A204.1 (cell line): ENCODE data around the gene MAD2L2.

ENCODE experiments used
- FAIRE-seq: peaks from 2 replicates; lab custom pipeline; 2012; peaks lifted over from hg19 to GRCh38; lab: Jason Lieb, UNC

MAD2L2 gene

DNA sequence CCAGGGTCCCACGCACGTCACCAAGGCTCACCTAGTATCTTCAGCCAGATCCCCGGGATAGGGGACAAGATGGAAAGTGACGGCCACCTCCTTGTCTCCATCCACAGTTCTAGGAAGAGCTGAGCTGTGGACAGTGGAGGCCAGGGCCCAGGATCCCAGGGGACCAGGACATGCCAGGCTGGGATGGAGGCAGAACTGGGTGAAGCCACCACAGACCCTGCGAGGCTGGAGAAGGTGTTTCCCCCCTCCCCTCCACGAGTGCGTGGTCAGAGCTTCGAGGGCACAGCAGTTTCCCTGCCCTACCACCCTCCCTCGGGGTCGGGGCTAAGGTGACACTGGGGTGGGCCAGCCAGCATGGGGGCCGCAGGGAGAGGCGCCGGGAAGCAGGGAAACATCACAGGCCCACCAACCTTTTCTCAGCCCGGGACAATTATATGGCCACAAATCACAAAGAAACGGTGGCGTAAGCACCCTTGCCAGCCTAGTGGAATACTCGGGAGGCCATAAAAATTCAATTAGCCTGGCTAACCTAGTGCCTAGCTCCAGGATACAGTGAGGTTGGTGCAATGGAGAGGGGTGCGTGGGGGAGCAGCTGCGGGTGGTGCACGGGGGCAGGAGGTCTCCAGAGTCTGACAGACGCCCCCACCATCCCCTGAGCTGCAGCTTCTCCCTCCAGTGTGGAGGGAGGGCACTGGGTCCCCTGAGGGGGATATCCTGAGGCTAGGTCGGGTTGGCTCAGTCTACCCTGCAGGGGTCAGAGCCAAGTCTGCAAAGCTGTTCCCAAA, 23.9 kb upstream of the MAD2L2 start:
- no peak for FAIRE-seq

DNA sequence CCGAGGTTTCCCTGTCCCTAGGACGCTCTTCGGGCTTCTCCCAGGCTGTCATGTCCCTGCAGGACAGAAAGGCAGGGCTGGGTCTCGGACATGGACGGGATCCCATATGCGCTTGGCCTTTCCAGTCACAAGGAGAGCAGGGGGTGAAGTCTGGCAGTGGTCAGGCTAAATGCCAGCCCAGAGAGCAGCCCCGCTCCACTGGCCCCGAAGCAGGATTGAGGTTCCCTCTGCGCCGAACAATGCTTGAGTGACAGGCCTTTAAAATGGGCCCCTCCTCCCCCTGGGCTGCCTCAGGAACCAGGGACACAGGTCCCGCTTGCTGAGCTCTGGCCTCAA, 23.2 kb upstream of the MAD2L2 start:
- no peak for FAIRE-seq

DNA sequence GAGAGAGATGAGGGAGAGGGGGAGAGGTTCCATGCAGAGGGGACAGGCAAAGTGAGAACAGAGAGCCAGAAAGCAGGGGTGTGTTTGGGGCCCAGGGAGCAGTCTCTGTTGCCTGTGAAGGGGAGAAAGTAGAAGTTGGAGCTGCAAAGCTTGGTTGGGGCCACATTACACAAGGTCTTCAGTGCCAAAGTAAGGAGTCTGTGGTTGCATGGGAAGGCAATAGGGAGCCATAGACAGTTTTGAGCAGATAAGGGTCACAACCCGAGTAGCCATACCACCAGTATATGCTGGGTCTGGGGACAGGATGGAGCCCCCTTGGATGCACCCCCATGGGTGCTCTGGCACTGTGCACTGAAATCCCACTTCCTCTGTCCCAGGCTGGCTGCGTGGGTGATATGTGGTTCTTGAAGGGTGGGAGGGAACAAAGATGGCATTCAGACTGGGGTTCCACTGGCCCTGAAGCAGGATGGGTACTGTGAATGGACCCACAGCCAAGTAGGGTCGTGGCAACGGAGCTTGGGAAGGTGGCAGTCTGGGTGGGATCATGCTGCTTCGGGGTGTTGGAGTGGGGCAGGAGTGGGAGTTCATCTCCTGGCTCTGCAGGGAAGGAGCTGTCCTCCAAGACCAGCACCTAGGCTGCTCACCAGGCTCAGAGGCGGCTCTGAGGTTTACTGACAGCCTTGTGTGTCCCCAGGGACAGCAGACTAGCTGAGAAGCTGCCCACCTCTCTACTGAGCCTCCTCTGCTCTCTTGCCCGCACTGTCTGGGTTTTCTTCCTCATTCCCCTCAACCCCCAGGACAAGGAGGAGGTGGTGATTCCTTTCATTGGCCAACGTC, 22.6 kb upstream of the MAD2L2 start:
- FAIRE-seq: no peak

DNA sequence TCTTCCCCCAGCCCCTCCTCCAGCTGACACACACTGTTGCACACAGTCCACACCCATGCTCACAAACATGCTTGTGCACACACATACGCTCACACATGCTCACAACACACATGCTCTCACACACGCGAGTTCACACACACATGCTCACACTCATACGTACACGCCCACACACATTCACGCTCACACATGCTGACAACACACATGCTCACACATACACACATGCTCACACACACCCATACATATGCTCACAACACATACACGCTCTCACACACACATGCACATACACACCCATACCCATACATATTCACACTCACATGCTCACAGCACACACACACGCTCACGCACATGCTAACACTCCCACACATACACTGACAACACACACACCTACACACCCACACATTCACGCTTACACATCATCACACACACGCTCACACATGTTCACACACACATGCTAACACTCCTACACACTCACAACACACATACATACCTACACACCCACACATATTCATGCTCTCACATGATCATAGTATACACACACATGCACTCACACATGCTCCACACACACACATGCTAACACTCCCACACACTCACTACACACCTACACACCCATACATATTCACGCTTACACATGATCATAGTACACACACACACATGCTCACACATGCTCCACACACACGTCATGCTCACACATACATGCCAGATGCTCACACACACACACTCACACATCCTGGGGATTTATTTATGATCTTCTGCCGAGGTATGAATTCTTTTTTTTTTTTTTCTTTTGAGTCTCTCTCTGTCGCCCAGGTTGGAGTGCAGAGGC, 21.2 kb upstream of the MAD2L2 start:
- FAIRE-seq: no peak

DNA sequence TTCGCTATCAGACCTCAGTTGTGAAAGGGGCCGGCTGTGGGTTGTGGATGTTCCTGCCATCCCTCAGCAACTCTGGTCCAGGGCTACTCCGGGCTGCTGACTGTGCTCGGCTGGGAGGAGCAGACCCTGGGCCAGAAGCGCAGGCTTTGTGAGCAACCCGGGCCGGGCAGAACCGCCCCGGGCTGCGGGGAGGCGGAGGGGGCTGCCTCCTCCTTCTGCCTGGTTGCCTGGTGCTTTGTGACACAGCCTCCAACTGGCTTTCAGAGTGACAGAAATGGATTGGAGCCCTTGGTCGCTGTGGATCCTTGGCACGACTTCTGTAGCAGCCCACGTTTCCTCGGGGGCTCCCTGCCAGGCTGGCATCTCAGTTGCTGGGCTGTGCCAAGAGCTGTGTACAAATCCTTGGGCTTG, 20.6 kb upstream of the MAD2L2 start:
- FAIRE-seq: no peak

DNA sequence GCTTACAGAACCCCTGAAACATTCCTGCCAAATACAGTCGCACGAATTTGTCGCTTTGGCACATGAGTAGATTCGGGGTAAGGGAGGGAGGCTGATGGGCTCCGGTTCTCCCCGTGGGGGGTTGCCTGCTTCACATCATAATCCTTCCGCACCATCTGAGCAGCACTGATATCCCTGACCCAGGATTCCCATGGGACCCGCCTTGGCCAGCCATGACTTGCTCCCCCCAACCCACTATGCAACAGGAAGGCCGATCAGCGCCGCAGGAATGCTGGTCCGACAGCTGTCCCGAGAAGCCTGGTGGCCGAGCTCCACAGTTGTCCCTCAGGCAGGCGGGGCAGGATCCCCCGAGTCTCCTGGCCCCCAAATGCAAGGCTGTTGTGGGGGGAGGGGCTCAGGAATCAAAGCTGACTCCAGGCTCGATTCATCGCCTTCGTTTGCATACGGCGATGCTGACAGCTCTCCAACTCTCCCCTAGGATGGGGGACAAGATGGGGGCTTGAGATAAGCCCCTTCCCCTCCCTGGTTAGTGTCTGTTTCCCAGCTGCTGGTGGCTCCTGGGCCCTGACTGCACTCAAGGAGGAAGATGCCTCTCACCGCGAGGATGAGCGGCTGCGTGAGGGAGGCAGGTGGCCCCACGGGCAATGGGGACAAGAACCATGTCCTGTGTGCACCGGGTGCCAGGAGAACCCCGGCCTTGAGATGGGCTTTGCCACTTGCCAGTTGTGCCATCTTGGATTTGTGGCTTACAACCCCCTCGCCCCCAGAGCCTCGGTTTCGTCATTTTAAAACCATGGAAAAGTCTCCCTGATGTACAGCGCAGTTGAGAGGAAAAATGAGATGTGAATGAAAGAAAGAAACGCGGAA, 19.9 kb upstream of the MAD2L2 start:
- no peak for FAIRE-seq

DNA sequence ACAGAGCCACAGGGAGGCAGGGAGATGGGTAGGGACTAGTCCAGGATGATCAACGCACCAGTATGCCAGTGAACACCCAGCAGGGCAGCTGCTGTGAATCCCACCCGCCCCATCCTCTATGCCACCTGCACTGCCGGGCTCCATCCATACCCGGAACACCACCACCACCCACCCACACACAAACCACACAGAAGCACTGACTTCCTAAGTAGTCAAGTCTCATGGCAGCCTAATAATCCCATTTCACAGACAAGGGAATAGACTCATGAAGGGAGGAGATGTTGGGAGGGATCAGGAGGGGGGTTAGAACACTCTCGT, 16.9 kb upstream of the MAD2L2 start:
- no peak for FAIRE-seq

DNA sequence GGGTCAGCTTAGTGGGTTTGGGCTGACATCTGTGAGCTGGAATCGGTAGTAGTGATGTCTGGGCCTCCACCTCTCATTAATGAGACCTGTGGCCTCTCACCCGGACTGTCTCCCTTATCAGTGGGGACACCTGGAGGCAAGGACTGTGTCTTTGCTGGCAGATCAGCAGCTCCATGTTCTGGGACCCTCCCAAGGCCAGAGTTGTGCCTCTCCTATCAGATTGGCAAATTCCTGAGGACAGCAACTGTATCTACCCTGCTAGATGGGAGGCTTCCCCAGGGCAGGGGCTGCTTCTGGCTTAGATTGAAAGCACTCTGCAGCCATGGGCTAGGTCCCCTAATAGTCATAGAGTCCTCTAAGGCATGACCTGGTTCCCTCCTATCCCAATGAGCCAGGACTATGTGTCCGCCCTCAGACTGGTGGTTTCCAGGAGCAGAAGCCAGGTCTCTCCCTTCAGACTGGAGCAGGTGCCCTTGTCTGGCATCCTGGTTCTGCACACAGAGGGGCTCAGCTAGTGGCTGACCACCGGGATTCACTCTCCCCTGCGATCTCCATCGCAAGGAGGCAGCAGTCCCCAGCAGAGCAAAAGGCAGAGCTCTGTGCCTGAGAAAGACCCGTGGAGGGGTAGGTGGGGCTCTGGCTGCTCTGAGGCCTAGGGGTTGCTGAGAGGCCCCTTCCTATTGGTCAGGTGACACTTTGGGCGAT, 16.4 kb upstream of the MAD2L2 start:
- no peak for FAIRE-seq

DNA sequence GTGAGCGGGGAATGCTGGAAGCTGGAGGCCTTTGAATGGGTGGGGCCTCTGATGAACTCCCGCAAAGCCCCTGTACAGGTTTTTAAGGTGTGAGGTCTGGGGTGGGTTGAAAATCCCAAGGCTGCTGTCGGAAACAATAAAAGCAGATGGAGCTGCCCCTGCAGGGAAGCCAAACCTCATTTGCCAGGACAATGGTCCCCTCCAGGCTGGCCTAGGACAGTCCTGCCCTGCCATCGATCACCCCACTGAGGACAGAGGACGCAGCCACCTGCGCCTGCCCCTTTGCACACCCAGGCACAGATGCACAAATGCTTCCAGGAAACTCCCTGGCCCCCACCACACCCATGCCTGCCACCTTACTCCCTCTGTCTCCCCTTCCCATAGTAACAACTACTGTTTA, 14.9 kb upstream of the MAD2L2 start:
- no peak for FAIRE-seq

DNA sequence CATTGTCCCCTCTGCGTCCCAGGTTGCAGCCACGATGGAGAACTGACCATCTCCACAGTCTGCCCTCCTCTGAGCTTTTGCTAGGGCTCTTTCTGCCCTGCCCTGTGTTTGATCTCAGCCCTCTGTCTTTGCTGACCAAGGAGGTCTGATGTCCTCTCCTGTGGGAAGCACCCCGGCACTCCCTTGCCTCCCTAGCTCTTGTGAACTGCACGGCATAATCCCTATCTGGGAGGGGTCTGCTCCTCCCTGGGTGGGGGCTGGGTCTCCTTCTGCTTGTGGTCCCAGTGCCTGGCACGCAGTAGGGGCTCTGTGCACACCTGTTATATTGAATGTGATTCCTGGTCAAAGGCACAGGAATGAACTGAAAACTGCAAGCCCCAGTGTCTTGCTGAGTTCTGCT, 13.0 kb upstream of the MAD2L2 start:
- FAIRE-seq: no peak

DNA sequence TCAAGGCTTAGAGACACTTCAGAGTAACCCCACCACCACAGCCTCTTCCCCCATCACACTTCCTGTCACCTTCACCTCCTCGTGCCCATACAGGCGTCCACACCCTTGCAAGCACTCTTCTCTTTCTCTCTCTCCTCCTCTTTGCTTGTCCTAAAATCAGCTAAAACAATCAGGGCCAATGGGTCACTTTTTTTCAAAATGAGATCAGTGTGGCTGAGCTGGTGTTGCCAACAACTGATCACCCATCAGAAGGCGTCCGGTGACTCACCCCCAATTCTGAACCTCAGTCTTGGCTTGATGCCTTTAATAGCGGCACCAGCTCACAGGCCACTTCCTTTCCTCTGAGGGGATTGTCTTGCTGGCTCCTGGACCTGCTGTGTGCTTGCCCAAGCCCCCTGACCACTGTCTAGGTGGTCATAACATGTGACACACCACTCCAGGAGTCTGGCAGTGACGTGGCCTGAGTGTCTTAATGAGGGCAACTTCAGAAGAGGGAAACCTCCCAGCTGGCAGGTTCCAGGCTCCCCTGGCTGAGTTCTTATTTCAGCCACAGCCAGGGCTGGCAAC, 12.2 kb upstream of the MAD2L2 start:
- no peak for FAIRE-seq

DNA sequence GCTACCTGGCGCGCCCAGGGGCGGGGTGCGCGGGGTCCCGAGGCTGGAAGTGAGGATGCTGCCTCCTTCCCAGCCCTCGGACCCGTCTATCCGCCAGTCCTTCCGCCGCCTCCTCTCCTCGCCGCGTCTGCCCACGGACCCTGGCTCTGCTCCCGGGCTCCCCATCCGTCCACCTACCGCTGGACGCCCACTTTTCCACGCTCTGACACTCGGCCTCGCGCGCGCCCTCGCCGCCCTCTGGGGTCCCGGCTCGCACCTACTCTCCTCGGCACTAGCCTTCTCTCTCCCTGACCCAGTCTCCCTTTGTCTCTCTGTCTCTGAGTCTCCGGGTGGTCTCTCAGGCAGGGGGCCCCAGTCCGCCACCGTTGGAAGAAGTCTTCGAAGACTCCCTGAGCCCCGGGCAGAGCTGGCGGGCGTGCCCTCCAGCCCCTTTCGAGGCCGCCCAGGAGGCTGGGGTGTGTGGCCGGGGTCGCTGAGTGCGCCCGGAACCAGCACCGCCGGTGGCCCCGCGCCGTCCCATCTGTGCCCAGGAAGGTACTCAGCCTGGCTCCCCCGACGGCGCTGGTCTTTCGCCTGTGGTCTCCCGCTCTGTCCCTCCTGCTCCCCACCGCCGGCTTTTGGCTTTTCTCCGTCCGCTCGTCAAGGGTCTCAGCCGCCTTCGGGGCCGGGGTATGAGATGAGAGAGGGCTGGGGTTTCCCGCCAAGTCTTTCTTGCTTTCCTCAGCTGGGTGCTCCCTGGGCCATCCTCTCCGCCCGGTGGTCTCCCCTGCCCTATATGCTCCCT, 11.2 kb upstream of the MAD2L2 start:
- FAIRE-seq: no peak

DNA sequence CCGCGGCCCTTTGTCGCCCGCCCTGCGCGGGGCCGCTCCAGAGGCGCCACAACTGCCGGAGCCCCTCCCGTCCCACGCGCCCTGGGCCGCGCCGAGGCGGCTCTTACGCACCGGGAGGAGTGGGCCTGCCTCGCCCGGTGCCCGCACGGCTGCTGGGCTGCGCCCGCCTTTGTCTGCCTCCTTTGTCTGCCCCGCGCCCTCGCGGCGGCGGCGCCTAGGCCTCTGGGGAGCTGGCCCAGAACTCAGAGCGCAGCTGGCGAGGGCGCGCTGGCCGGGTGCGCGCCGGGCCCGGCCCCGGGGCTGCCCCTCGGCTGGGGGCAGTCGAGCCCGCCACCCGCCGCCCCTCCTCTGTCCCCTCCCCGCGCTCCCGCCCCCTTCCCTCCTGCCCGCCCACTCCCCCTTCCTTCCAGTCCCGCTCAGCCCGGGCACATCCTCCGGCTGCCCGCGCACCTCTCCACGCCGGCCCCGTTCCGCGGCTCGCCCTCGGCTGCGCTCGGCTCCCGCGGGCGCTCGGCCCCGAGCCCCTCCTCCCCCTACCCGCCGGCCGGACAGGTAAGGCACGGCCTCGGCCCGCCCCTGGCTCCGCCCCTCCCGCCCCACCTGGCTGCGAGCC, 10.5 kb upstream of the MAD2L2 start, which contains the start of gene DRAXIN:
Gene DRAXIN (plus strand): TSS at position 409 of the 613 bp plus-strand sequence. CDS start 14,549 bp downstream, outside the sequence.
- no peak for FAIRE-seq

DNA sequence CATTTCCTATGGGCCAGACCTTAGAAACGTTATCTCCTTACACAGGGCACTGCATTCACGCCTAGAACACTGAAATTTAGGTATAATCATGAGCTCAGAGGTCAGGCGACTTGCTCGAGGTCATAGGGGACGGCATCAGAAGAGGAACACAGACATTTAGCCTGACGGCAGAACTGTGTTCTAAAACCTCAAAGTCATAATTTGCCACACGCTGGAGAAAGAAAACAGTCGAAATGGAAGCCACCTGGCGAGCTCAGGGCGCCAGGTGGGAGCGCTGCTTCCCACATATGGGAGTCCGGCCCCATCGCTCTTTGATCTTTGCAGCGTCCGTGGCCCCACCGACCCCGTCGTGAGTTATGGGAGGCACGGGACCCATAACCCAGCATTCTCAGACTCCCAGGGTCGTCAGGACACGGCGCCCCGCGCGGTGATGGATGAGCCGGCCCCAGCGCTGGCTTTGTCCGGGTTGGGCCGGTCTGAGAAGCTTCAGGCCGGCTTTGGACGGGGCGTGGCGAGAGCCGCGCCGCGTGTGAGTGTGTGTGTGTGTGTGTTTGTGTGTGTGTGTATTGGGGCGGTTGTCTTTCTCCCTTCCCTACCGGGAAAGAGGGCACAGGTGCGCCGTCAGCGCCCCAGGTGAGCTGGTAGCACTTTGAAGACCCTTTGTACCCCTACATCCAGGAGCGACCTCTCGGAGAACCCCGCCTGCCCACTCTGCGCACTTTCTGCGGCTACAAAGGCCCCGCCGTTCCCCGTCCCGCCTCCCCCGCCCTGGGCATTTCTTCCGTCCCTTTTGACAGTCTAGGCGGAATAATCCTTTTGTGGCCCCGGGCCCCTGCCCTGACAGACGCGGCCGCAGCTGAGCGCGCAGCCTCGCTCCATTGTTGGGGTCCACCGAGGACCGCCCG, 9.7 kb upstream of the MAD2L2 start:
- no peak for FAIRE-seq

DNA sequence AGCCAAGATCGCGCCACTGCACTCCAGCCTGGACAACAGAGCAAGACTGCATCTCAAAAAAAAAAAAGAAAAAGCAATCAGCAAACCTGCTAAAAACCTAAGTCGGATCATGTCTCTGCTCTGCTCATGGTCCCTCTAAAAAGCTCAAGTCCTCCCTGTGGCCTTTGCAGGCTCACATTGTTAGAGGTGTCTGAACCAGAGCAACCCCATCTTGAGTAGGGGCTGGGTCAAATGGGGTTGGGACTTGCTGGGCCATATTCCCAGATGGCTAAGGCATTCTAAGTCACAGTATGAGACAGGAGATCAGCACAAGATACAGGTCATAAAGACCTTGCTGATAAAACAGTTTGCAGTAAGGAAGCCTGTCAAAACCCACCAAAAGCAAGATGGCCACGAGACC, 7.6 kb upstream of the MAD2L2 start:
- no peak for FAIRE-seq

DNA sequence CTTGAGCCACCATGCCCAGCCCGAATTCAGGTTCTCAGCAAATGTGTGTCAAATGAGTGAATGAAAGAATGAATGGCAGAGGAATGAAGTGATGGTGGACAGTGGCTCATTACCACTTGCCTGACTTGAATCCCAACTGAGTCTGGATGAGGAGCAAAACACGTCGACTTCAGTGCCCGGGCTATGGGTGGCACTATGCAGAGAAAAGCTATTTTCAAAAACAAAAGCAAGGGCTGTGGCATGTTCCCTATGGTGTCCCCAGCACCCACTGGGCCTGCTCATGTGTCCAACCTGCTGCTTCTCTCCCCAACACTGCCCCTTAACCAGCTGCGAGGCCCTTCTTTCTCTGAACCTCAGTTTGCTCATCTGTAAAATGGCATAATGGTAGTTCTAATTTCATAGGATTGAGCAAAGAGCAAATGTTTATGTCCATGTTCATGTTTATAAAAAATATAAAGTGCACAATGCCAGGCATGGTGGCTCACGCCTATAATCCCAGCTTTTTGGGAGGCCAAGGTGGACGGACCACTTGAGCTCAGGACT, 4.3 kb upstream of the MAD2L2 start:
- no peak for FAIRE-seq

DNA sequence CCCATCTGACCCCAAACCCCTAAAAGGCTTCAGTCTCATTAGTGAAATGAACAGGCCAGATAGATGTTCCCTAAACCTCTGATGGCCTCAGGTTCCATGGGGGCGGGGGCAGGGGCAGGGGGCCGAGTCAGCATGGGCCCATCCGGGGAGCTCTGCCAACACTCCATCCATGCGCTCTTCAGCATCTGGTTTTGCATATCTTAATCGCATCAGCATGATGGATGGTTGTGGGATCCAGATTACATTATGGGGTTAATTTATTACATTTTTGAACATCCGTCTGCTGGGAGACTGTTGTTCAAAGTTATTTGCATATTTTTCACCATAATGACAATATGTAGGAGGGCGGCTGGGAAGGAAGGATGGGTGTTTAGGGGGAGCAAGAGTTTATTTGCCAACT, 3.1 kb upstream of the MAD2L2 start:
- no peak for FAIRE-seq

DNA sequence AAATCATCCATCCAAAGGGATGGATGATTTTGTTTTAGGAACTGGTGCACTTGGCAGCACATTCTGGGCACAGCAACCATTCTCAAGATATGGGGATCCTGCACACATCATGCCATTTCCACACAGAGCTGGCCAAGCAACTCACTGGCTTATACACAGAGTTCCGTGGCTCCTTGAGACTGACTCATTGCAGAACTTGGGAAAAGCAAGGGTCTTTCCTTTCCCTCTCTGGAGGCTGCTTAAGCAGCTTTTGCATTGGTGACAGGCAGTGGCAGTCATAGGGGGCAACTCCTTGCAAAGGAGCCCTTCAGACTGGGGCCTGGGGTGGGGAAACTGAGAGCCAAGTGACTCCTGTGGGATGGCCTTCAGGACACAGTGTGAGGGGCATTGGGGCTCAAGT, 1.9 kb upstream of the MAD2L2 start:
- FAIRE-seq: no peak
